AG20443 (cell line): ENCODE measurements around the gene TCF12.

ENCODE experiments used
- DNase-seq: peaks from one replicate; pipeline ENCODE4 v3.0.0; 2012; ENCODE audit warnings: low spot score, mixed read lengths

TCF12 gene

DNA sequence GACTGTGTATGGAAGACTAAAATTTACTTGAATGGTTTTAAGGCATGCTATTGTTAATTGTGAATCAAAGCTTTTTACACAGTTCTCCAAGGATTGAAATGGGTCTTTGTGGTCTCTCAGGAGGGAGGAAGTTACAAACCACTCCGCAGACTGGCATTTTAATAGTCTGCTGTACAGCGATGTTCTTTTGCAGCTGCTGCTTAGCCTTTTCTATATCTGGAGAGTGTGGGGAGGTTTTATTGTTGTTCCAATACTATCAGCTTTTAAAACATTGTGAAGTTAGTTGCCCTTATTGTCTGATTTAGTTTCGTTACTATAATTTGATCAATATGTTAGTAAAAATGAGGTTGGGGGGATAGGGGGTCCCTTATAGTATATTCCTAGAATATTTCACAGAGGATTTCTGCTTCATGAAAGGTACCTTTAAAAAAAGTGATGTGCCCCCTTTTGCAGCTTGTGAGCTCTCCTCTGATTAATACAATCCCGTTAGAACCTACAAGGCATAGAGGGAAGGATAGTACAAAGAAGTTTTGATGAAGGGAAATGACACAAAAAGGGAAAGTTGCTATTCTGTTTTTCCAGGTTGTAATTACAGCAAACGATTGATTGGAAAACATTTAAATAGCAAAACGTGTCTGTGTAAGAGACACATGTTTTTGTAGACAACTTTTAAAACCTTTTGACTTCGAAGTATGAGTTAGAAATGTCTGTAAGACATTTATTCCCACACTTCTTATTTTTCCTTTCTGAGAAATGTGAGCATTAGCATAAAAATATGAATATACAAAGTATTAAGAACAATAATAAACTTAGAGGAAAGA lies 299.5 kb downstream of the TCF12 start:
- no peak for DNase-seq

- no peak for DNase-seq
Measured at GRCh38 chr15:57218826-57219576, 300.6 kb downstream of the TCF12 start.

DNA sequence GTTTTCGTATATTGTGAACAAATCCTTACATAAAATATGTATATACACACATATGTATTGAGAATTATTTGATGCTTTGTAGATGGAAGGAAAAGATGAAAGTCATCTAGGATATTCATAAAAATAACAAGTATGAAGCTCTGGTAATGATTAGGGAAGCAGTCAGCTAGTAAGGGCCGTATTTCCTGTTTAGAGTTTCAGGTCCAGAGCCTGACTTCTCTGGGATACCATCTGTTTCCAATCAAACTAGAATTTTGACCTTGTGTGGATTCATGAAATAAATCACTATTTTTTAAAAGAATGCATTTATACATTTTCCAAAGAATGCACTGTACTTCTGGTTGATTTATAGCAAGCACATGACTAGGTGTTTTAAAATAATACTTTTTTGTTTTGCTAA lies 301.8 kb downstream of the TCF12 start:
- peak; percentile 19 for DNase-seq

DNA sequence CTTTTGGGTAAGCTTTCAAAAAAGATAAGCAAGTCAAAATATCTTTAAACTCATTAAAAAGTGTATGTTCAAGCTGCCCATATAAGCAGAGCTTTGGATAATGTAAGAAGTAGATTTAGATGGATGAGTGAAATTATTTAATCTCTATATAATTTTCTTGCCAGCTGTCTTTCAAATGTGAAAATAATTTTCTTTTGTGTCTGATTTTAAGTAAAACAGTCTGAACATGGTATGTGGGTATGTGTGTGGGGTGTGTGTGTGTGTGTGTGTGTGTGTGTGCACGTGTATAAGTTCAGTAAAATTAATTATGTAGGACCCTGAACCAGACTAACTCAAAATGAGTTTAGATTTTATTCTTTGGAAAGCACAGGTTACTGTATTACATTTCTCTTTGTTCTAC lies 302.7 kb downstream of the TCF12 start:
- no peak for DNase-seq

GRCh38 chr15:57223345-57223744 lies 304.9 kb downstream of the TCF12 start:
- no peak for DNase-seq

DNA sequence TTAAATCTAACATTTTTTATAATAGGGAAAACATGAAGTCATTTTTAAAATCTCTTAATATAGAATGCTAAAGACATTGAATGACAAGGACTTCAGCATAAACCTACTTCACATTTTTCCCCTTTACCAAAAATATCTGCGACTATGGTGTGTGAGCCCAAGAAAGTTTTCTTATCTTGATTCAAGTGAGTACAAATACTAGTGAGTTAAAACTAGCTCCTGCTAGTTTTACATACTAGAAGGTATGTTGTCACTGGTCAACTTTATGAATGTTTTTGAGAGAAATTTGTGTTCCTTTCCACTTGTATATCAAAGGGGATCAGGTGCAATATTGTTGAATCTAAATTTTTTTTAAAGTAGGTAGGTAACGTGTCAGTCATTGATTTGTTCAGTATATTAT lies 305.4 kb downstream of the TCF12 start:
- no peak for DNase-seq

- DNase-seq, result peak; percentile 21
Measured at GRCh38 chr15:57224664-57225063, 306.2 kb downstream of the TCF12 start.

- DNase-seq, result no peak
Measured at GRCh38 chr15:57227166-57227565, 308.7 kb downstream of the TCF12 start.

DNA sequence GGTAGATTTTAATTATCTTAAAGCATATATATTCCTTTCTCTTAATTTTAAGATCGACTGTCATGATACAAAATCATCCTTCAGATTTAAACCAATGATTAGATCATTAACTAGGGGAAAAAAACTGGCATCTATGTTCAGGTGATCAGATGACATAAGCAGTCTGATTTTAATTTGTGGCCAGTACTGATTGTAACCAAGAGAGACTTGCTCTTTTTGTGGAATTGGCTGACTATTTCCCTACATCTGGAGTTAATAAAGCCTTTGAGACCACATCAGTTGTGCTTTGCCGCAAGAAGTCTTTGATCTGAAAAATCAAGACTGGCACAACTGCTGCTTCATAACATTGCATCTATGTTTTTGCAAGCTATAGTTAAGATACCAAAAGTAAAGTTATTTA lies 309.5 kb downstream of the TCF12 start:
- DNase-seq, result peak; percentile 16

GRCh38 chr15:57228395-57228794 lies 310.0 kb downstream of the TCF12 start:
- DNase-seq, result no peak

- no peak for DNase-seq
Measured at GRCh38 chr15:57229051-57229450, 310.6 kb downstream of the TCF12 start.

- no peak for DNase-seq
Measured at GRCh38 chr15:57231559-57231958, 313.1 kb downstream of the TCF12 start.

- DNase-seq, result no peak
Measured at GRCh38 chr15:57234156-57234555, 315.7 kb downstream of the TCF12 start.

GRCh38 chr15:57235186-57235585 lies 316.7 kb downstream of the TCF12 start:
- DNase-seq, result no peak

- DNase-seq, result peak; percentile 64
Measured at GRCh38 chr15:57235873-57236272, 317.4 kb downstream of the TCF12 start.

GRCh38 chr15:57236561-57237300 lies 318.3 kb downstream of the TCF12 start:
- no peak for DNase-seq

DNA sequence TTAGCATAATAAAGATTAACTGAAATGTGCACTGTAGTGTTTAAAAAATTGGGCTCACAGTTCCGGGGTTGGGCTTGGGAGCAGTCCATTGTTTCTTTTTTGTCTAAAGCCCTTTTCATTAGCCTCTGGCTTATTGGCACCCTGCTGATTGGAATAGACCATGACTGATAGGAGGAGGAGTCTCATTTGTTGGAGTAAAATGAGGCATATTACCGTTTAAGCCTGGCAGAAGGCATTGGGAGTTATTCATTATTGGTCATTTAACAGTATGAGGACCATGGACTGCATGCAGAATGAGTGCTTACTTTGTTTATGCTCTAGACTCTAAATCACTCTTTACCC lies 318.8 kb downstream of the TCF12 start:
- no peak for DNase-seq

DNA sequence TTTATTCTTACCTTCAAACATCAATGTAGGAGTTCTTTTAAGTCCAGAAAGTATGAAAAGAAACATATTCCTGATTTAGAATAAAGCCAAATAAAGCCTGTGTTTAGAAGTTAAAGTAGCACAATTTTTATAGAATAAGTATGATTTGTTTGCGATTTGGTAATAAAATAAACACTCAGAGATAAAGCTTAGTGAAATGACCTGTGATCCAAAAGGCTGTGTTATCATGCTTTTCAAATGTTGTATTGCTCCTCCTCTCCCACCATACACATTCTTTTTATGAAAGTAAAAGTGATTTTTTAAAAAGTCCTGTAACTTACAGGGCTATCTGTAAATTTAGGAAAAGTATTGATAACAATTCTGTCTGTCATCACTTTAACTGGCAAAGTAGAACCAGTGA lies 319.2 kb downstream of the TCF12 start:
- no peak for DNase-seq

DNA sequence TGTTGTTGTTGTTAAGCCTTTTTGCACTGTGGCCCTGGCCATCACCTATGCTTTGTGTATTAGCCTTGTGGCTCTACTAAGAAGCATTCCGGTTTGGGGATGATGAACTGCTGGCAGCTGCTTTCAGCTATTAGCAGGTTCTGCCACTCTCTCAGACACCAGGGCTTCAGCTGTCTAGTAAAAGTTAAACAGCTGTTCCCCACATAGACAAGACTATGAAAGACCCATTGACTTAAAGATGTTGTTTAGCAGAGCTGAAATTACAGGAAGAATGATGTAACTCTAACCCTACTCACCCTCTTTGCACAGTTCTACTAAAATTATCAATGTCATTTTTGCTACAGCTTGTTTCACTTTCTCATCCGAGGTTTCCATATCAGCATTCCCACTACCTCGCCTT lies 326.7 kb downstream of the TCF12 start:
- no peak for DNase-seq

GRCh38 chr15:57245714-57246113 lies 327.3 kb downstream of the TCF12 start:
- no peak for DNase-seq

DNA sequence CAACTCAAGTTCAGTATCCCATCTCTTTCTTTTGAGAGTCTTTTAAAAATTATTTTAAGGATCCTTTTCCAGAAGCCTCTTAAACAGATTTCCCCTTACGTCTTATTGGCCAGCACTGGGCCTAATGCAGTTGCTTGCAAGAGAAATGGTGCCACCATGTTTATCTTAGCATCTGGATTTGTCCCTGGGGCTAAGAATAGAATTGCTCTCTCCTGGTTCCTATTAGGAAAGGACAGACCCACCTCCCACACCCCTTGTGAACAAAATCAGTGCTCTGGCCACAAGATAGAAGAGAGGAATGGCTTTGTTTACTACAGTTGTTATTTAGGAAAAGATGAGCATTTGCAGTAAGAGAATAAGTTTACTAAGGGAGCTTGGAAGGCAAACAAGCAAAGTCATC lies 329.6 kb downstream of the TCF12 start:
- no peak for DNase-seq

- DNase-seq, result no peak
Measured at GRCh38 chr15:57251308-57251707, 332.9 kb downstream of the TCF12 start.

DNA sequence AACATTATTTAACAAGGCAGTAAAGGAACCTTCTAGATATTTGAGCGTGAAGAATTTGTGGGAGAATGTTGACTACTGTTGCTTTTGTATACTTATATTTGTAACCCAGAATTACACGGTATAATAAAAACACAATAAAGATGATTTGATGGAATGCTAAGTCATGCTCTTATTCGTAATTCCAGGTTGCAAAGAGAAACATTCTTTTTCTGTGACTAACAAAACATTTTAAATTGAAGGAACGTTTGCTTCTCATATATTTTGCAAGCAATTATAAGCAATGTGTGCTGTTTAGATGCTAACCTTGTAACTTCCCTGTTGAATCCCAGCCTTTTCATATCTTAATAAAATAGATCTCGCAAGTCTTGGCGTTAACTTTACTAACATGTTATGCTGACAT lies 333.5 kb downstream of the TCF12 start:
- DNase-seq, result peak; percentile 30
